Measurements from ENCODE around the gene TMEM132E.

- TF ChIP-seq CBX8 (IDR thresholded peaks at IDR 0.05; ENCODE audit: borderline replicate concordance, low read depth, low read length) (no peak), EZH2 (IDR thresholded peaks at IDR 0.05; ENCODE audit: low read depth, low read length, severe bottlenecking) (no peak), EGR1 (IDR thresholded peaks at IDR 0.05; ENCODE audit: borderline replicate concordance, low read depth, low read length) (no peak), BCL11A (IDR thresholded peaks at IDR 0.05; ENCODE audit: low read depth in 2 of 2, low read length in 2 of 2) (no peak), POLR2A (IDR thresholded peaks at IDR 0.05; ENCODE audit: control extremely low read depth in 1 of 2, low read depth in 2 of 2, low read length in 2 of 2) (no peak), CTCF (IDR thresholded peaks at IDR 0.05; ENCODE audit: control extremely low read depth in 1 of 3, insufficient read depth in 1 of 3, low read depth in 1 of 3, low read length in 3 of 3) (no peak), POLR2AphosphoS5 (IDR thresholded peaks at IDR 0.05; ENCODE audit: low read depth, low read length) (no peak), CHD2 (IDR thresholded peaks at IDR 0.05; ENCODE audit: low read length) (no peak), TAF1 (IDR thresholded peaks at IDR 0.05; ENCODE audit: low read depth, low read length) (no peak)
- TF ChIP-seq, protein P1, sequence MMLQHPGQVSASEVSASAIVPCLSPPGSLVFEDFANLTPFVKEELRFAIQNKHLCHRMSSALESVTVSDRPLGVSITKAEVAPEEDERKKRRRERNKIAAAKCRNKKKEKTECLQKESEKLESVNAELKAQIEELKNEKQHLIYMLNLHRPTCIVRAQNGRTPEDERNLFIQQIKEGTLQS (IDR thresholded peaks at IDR 0.05; ENCODE audit: insufficient read depth, low read depth, low read length): no peak
These were observed 31.8 kb upstream of the TMEM132E start for GRCh38 chr17:34547453-34548063.

Measured in H1 (cell line).